Measurements from ENCODE around the gene ETS1. TPM values are rescaled to one million over a fixed set of nuclear protein-coding genes. Genes with fewer than 3 reads are reported as not detected.
A peak's percentile ranks its signal among the peaks of the same experiment; 100 is the strongest.

ETS1 gene
- total RNA-seq, 1 donor = 95.0 TPM

DNA sequence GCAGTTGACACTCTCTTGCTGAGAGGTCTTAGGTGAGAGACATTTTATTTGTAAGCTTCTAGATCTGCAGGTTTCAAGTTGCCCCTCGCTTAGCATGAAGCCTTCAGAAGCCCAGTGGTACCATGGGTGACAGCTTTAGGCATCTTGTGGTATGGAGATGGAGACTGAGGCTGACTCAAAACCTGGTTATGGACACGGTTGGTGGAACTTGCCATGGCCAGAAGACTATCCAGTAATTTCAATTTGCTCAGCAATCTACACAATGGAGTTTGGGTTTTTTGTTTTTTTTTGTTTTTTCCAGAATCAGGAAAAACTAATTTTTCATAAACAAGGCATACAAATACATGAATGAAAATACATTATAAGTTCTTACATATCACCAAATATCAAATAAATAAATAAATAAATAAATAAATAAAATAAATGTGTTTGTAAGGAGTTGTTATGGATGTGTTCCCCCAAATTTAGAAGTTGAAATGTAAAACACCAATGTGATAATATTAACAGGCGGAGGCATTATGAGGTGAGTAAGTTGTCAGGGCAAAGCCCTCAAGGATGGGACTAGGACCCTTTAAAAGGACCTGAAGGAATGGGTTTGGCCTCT, 22.6 kb downstream of the ETS1 start:
- TF ChIP-seq CTCF (IDR thresholded peaks at IDR 0.05; ENCODE audit: insufficient read depth, low read depth, low read length) = no peak

GRCh38 chr11:128563942-128564641, 23.3 kb downstream of the ETS1 start:
- no peak for DNase-seq (ENCODE audit: low read depth)
- no peak for TF ChIP-seq CTCF (IDR thresholded peaks at IDR 0.05; ENCODE audit: insufficient read depth, low read depth, low read length)
- H3K4me3 ChIP-seq (ENCODE audit: low read depth, low read length) = no peak overlapping the region

More for the DNA sequence above, 22.6 kb downstream of the ETS1 start:
- no peak for DNase-seq (ENCODE audit: low read depth)
- H3K4me3 ChIP-seq (ENCODE audit: low read depth, low read length) = no peak overlapping the region

- TF ChIP-seq CTCF (IDR thresholded peaks at IDR 0.05; ENCODE audit: insufficient read depth, low read depth, low read length) = no peak
- H3K4me3 ChIP-seq (ENCODE audit: low read depth, low read length) = no peak overlapping the region
- no peak for DNase-seq (ENCODE audit: low read depth)
Observed at GRCh38 chr11:128563308-128563707, 24.1 kb downstream of the ETS1 start.

- no peak overlapping the region for H3K4me3 ChIP-seq (ENCODE audit: low read depth, low read length)
- no peak for DNase-seq (ENCODE audit: low read depth)
- TF ChIP-seq CTCF (IDR thresholded peaks at IDR 0.05; ENCODE audit: insufficient read depth, low read depth, low read length) = no peak
Observed at GRCh38 chr11:128559496-128560103, 27.8 kb downstream of the ETS1 start.

DNA sequence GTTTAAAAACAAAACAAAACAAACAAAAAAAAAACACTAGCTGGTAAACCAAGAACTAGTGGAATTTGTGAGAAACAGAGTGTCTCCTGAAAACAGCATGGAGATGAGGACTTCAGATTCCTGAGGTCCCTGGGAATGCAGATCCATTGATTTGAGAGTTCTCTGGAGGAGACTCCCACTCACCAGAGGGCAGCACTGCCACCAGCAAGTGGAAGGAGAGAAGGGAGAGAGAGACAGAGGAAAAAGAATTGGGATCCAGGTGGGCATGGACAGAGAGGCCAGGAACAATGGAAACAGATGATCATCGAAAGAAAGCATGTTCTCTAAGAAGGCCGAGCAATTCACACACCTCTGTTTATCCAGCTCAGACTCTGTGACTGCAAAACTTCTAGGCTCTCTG, 31.8 kb downstream of the ETS1 start:
- peak; percentile 64 for TF ChIP-seq CTCF (IDR thresholded peaks at IDR 0.05; ENCODE audit: insufficient read depth, low read depth, low read length)
- DNase-seq (ENCODE audit: low read depth) = peak; percentile 47
- H3K4me3 ChIP-seq (ENCODE audit: low read depth, low read length) = no peak overlapping the region

DNA sequence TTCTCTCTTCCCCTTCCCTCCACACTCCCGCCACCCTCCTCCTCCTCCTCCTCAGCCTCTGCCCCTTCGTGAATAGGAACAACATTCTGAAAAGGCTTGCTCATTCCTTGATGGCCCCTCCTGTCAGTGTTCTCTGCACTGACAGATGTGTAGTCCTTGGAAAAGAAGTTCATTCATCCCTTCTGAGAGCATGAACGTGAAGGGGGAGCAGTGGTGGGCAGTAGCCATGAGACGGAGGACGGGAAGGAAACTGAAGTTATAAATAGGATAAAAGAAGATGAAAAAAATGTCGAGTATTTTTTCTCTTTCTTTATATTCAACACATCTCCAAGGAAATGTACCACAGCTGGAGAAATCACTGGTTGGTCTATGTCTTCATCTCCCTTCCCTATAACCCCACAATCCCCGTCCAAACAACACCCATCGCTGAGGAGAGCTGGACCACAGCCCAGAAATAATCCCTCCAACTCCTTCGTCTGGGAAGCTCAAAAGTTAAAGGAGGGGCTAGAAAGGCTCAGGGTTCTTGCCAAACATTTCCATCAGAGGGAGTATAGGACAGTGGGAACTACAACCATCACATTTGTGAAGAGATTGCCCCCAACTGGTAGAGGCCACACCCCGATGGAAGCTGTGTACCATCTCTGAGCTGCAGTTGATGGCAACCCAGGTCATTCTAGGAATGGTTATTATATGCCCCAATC, 33.5 kb downstream of the ETS1 start:
- no peak overlapping the region for H3K4me3 ChIP-seq (ENCODE audit: low read depth, low read length)
- DNase-seq (ENCODE audit: low read depth) = peak; percentile 93
- peak; percentile 51 for TF ChIP-seq CTCF (IDR thresholded peaks at IDR 0.05; ENCODE audit: insufficient read depth, low read depth, low read length)

Measured in fibroblast of villous mesenchyme (primary cell).